GM18508 (cell line): Measurements from ENCODE around the gene RASA3.

Experiments
- ATAC-seq: cut with Tn5 transposase; IDR thresholded peaks from one replicate; pipeline ENCODE4 v1.9.1; 2021; ENCODE audit warnings: moderate number of reproducible peaks; ENCODE audit not compliant: insufficient read depth, unreplicated experiment

RASA3 gene

GRCh38 chr13:114012141-114012540 lies 120.3 kb downstream of the RASA3 start:
- ATAC-seq: no peak

- no peak for ATAC-seq
Observed at GRCh38 chr13:114011226-114011625, 121.2 kb downstream of the RASA3 start.

GRCh38 chr13:114010401-114011101 lies 121.9 kb downstream of the RASA3 start:
- no peak for ATAC-seq

- no peak for ATAC-seq
Observed at GRCh38 chr13:114009590-114010400, 122.6 kb downstream of the RASA3 start.

- no peak for ATAC-seq
Observed at GRCh38 chr13:114008964-114009589, 123.3 kb downstream of the RASA3 start.

GRCh38 chr13:114007566-114007965 lies 124.9 kb downstream of the RASA3 start:
- ATAC-seq: no peak

GRCh38 chr13:114005206-114005724 lies 127.2 kb downstream of the RASA3 start:
- ATAC-seq: no peak

GRCh38 chr13:114004420-114005205 lies 127.8 kb downstream of the RASA3 start:
- no peak for ATAC-seq

- ATAC-seq: no peak
Observed at GRCh38 chr13:114002771-114003321, 129.6 kb downstream of the RASA3 start.

GRCh38 chr13:114002009-114002544 lies 130.3 kb downstream of the RASA3 start:
- ATAC-seq: no peak

- ATAC-seq: no peak
Observed at GRCh38 chr13:114001331-114002008, 131.0 kb downstream of the RASA3 start.

GRCh38 chr13:114000151-114001040 lies 132.0 kb downstream of the RASA3 start:
- no peak for ATAC-seq

GRCh38 chr13:113999618-113999910 lies 132.9 kb downstream of the RASA3 start:
- ATAC-seq: no peak

GRCh38 chr13:113998781-113999617 lies 133.4 kb downstream of the RASA3 start:
- ATAC-seq: no peak

- ATAC-seq: no peak
Observed at GRCh38 chr13:113997845-113998751, 134.3 kb downstream of the RASA3 start.

- ATAC-seq: no peak
Observed at GRCh38 chr13:113996912-113997745, 135.3 kb downstream of the RASA3 start.
